Stimulated activated CD8-positive, alpha-beta memory T cell treated with anti-CD3 and anti-CD28 coated beads, Interleukin-4, amount 100 ng/mL, for 24 hours (primary cell): Measurements from ENCODE around the gene OGFOD3.

Experiments
- DNase-seq: peaks from one replicate; pipeline ENCODE4 v3.0.0-alpha.2; 2020; ENCODE audit warnings: low read depth

The OGFOD3 gene

DNA sequence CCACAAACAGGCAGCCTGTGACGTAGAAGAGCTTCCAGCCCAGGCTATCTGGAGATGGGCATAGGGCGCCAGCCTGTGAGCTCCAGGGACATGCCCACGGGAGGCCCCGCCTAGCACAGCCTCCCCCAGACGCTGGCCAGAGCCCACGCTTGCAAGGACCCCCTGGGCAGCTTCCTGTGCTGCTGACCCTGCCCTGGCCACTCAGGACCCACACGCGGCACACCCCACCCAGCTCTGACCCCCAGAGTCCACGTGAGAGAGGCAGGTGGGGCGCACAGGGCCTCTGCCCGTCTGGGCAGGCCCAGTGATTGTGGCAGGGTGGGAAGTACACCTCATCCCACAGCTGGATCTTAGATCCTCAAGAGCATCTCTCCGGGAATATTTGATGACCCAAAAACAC, 28.3 kb upstream of the OGFOD3 start:
- no peak for DNase-seq

DNA sequence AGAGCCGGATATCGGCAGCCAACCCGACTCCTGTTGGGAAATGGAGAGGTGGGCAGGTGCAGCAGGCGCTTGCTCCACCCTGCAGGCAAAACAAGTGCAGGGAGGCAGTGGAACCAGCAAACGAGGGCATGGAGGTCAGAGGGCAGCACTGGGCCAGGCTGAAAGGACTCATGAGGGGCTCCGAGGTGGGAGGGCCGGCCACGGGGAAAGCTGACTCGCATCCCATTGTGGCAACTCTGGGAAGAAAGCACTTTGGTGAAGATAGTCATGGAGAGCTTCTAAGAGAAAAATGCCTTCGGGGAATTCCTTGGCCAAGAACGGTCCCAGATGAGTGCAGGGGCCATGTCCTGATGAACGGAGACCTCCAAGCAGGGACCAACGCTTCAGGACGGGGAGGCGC, 27.7 kb upstream of the OGFOD3 start:
- DNase-seq = no peak

DNA sequence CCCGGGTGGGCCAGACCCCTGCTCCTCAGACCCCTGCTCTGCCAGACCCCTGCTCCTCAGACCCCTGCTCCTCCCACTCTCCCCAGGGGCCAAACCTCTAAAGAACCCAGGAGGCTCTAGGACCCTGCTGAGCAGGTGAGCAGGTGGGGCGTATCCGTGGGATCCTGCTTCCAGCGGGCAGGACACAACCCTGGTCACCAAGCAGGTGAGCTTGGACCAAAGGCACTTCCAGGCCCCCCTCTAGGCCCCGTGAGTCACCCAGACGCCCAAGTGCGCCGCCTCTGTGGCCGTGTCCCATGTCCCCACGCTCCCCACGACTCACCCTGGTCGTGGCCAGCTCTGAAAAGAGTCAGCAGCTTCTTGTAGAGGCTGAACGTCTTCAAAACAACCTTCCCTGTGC, 27.2 kb upstream of the OGFOD3 start:
- DNase-seq = no peak

DNA sequence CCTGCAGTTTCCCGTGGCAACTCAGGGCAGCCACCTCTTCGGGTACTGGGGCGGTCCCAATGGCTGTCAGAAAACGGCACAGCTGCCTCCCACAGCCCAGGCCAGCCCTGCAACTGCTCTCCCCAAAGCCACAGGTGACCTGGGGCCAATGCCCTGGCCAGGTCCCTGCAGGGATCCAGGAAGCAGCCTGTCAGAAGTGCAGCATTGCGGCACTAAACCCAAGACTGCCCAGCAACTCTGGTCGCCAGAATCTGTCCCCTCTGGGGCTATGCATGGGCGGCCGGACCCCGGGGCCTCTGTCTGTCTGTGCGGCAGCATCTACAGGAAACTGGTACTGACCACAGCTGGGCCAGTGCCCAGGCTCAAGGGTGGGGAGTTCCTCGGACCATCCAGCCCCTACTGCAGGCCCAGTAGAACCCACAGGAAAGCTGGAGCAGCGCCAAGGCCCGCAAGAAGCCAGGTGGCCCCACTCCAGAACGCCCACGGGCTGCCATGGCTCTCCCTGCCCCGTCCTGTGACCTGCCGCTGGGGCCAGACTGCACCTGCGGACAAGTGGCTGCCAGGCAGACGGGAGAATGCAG, 26.6 kb upstream of the OGFOD3 start:
- no peak for DNase-seq

DNA sequence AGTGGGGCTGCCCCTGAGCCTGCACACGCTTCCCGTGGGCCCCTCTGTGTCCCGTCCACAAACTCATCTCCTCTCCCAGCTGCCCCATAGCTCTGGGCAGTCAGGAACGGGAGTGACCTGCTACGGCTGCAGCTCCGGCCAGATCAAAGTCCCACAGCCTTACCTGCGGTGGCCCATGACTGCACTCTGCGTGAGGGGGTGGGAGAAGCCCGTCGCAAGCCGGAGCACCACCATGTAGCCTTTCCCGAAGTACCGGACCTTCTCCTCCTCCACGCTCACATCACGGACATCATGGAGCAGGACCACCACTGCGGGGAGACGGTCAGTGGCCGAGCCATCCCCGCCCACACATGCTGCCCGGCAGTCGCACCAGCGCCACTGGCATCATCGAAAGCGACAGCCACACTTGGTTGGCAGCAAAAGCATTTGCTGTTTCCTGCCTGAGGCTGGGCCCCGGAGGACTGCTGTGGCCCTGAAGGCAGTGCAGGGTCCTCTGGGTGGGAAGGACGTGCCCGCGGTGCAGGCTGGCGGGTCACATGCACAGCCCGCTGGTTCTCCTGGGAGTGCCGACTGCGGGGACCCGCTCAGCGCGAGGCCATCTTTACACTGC, 26.0 kb upstream of the OGFOD3 start:
- DNase-seq = no peak

DNA sequence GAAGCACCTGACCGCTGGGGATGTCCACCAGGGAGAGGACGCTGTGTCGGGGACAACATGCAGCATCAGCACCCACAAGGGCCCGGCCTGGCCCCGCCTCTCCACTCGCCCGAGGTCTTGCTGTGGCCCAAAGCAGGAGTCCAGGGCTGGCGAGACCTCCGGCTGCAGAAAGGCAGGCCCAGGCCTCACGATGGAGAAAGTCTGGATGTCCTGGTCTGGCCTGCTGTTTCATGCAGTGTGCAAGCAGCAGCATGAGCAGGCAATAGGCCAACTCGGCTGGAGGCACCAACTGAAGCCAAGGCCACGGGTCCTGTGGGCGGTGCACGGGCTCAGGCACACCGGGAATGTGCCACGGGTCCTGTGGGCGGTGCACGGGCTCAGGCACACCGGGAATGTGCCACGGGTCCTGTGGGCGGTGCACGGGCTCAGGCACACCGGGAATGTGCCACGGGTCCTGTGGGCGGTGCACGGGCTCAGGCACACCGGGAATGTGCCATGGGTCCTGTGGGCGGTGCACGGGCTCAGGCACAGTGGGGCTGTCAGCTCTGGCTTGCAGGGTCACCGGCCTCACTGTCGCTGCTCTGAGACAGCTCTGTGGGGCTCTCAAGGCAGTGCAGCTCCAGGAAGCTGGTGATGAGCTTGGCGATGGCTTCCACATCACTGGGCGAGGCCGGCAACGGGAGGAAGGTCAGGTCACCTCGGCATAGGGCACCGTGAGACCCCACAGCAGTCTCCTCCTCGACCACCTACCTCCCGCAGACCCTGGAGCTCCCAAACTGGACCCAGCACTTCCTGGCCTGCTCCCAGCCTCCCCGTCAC, 25.3 kb upstream of the OGFOD3 start:
- no peak for DNase-seq

DNA sequence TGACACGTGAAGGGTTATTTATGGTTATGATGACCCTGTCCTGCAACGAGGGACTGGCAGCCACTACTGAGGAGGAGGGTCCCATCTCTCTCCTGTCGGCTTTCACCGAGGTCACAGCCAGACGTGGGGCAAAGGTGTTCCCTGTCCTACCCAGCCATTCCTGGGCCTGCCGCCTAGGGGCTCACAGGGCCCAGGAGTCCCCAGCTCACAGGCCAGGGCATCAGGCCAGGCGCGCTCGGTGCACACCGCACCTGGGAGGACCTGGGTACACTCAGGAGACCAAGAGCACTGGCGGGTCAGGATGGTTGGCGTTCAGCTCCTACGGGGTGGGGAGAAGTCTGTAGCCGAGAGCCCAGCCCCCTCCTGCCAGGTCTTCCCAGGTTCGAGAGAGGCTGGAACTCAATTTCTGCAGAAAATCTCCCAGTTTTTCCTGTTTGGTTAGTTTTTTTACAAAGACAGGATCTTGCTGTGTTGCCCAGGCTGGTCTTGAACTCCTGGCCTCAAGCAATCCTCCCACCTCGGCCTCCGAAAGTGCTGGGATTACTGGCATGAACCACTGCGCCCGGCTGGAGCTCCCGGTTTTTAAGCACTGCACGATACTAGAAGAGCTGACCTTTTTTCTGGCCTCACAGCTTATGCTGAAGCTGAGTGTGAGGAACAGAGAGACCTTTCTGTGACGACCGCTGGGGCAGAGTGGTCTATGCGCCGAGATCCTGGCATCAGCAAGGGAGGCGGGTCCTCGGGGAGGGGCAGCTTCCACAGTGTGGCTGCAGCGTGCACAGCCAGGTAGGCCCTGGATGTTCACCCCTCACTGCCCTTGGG, 24.5 kb upstream of the OGFOD3 start:
- no peak for DNase-seq

DNA sequence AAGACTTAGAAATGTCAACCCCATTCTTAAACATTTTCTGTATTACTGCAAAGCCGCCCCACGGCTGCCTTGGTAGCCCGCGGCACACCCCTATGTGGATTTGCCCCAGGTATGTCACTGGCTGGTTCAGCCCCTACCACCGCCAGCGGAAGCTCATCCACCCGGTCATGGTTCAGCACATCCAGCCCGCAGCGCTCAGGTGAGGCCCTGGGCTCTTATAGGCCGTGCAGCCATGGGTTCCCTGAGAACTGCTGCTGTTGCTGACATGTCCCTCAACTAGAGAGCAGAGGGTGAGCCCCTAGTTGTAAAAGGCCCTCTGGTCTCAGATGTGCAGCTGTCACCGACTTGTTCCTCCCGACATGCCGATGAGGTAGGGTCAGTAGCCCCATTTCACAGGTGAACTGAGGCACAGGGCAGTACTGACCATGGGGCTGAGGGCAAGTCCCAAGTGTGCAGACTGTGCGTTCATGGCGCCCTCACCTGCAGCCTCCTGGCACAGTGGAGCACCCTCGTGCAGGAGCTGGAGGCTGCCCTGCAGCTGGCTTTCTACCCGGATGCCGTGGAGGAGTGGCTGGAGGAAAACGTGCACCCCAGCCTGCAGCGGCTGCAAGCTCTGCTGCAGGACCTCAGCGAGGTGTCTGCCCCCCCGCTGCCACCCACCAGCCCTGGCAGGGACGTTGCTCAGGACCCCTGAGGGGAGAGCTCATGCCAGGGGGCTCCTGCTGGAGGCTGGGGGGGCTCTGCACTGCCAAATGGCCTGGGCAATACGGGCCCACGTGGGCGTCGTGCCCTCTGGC, 23.5 kb upstream of the OGFOD3 start:
- DNase-seq = no peak

DNA sequence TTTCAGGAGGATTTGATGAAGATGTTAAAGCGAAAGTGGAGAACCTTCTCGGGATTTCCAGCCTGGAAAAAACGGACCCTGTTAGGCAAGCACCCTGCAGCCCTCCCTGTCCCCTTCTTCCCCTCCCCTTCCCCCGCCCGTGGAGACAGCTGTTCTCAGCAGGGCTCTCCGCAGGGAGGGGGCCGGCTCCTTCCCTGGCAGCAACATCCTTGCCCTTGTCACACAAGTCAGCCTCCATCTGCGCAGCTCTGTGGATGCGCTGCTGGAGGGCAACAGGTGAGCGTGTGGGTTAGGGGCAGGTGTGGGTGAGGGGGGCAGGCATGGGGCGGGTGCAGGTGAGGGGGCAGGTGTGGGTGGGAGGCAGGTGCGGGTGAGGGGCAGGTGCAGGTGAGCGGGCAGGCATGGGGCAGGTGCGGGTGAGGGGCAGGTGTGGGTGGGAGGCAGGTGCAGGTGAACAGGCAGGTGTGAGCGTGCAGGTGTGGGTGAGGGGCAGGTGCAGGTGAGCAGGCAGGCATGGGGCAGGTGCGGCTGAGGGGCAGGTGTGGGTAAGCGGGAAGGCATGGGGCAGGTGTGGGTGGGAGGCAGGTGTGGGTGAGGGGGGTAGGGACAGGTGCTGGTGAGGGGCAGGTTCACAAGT, 22.7 kb upstream of the OGFOD3 start:
- no peak for DNase-seq

DNA sequence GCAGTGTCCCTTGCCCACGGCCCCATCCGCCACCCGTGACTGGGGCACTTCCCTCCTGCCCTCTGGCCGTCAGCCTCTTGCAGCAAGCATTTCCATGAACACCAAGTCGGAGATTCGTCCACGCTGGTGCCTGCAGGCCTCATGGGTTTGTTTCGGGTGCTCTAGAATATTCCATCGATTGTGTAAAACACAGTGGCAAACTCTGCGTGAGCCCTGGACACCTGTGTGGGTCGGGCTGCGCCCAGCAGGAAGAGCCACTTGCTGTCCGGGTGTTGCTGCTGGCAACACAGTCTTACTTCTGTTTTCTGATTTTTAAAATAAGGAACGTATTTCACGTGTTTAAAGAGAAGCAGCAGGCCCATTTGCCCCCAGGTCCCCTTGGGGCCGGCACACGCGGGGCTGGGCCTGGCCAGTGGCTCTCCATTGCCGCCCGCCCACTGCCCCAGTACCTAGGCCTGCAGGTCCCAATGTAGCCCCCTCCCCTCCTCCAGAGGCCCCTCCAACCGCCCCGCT, 22.1 kb upstream of the OGFOD3 start:
- no peak for DNase-seq

DNA sequence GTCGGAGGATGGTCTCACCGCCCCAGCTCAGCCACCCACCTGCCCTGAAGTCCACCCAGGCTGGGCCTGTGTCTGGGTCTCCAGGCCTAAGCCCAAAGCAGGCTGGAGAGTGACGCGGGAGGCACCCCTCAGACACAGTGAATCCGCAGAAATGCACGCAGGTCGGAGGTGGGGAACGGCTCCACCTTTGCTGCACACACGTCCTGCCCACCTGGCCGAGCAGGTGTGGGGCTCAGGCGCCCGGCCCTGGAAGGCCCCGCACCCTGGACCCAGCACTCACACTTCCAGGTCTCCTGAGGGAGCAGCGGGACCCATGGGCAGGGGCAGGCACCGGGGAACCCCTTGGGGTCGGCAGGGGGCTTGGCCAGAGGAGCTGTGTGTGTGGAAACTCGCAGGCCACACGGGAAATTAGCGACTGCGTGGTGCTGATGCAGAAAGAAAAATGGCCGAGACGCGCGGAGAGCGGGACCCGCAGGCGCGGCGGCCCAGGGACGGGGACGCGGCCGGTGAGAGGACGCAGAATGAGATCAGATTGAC, 21.5 kb upstream of the OGFOD3 start:
- DNase-seq = no peak

DNA sequence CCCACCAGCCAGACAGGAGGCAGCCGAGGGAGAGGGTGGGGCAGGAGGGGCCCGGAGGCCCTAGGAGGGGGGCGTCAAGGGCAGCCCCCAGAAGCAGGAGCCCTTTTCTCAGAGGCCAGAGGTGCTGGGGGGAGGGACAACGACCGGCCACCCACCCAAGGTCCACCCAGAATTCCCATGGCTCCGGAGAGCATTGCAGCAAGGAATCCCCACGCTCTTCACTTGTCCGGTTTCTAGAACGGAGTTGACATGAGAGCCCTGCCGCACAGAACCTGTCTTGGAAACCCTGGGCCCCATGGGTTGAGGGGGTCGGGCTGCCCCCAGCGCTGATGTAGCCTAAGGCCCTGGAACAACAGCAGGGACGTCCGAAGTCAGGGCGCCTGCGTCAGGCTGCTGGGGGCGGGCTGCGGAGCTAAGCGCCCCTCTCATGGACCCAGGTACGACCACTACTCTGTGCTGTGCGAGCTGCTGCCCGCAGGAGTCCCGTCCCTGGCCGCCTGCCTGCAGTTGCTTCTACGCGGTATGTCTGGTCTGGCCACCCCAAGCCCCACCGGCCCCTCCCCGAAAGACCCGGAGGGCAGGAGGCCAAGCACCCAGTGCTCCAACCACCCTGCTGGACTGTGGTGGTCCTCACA, 20.9 kb upstream of the OGFOD3 start:
- DNase-seq = no peak

DNA sequence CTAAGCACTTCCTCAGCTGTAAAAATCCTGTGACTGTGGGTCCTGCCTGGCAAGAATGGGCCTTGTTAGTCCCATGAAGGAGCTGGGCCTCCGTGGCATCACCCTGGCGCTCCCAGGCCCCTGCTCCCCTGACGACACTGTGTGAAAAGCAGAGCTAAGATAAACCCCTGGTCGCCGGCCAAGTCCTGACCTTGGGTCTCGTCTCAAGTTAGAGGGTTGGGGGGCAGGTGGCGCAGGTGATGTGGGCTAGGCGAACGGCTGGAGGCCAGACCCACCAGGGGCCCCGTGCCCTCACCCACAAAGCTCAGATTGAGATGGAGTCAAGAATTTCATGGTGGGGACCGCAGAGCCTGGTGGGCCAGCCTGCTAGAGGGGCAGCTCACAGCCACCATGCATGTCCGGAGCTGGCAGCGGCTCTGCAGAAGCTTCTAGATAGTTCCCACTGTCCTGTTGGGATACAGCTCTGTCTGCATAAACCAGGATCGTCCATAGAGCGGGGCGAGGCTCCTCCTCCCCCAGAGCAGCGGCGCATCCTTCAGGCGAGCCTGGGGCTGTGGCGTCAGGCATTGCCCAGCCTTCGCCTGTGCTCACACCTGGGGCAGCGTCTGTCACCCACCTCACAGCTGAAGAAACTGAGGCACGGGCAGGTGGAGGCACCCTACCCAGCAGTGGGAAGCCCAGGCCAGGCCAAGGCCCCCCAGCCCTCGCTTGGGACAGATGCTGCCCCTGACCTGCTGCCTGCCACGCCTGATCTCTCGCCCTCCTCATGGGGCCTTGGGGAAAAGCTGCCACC, 20.2 kb upstream of the OGFOD3 start:
- DNase-seq = no peak

DNA sequence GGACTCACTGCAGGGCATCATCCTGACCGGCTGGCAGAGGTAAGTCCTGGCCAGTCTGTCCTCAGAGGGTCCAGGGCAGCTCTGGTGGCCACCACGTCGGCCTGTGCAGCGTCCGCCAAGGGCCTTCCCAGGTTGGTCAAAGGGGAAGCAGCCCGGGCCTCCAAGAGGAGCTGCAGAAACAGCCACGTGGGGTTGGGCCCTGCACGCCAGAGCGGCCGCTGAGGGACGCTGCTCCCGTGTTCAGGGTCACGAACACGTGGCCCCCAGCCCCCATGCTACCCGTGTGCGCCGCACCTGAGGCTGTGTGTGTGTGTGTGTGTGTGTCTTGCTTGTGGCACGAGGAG, 18.9 kb upstream of the OGFOD3 start:
- no peak for DNase-seq

DNA sequence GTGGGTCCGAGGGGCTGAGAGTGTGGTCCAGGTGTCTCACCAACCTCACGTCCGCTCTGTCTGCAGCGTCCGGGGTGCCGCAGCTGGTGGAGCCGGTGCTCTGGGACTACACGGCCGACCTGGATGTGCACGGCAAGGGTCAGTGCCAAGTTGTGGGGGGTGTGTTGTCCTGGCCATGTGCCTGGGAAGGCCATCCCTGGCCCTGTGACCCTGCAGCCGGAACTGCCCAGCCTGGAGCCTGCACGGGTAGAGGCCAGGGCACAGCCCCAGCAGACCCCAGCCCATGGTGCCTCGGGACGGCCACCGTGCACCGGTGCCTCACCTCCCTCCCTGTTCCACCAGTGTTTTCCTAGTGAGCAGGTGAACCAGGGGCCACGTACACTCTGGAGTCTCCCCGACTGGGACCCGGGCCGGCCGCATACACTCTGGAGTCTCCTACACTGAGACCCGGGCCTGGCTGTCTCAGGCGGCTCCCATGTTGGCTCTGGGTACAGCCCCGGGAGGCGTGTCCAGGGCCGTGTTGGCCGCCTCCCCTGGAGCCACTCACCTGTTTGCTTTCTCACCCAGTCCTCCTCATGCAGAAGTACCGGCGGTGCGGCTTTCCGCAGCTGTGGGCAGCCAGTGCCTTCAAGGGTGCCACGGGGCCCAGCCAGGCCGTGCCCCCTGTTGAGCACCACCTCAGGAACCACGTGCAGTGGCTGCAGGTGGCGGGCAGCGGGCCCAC, 18.4 kb upstream of the OGFOD3 start:
- no peak for DNase-seq

DNA sequence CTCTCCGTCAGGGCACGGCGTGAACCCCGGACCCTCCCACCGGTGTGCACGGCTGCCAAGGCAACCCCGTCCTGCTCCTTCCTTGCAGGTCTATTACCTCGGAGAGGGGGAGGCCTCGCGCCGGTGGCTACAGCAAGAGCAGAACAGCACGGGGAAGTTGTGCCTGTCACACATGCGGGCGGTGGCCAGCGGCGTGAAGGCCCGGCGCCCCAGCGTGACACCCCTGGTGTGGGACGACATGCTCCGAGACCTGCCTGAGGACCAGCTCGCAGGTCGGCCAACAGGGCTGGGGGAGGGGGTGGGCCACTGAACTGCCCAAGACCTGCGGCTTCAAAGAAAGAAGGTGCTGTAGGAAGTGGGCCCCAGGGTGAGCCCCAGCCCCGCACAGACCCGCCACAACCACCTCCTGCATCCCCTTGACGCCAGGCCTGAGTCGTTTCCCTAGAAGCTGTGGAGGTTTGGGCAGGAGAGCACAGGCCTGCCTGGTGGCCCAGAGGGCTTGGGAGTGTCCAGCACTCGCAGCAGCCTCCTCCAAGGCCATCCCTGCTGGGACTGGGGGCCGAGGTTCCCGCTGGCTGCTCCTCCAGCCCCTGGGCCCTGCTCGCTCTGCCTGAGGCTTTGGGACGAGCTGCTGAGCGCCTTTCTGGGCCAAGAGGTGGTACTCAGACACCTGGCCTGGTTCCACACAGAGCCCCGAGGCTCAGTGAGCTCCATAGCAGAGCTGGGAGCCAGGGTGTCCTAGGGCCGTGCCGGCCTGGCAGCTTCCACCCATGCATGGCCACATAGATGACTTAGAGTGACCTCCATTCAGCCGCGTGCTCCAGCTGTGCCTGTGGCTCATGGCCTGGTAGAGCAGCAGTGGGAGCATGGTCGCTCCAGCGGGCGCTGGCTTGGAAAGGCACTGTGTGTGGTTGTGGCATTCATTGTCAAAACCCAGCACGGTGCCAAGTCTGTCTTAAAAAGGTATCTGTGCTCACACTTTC, 17.5 kb upstream of the OGFOD3 start:
- no peak for DNase-seq

DNA sequence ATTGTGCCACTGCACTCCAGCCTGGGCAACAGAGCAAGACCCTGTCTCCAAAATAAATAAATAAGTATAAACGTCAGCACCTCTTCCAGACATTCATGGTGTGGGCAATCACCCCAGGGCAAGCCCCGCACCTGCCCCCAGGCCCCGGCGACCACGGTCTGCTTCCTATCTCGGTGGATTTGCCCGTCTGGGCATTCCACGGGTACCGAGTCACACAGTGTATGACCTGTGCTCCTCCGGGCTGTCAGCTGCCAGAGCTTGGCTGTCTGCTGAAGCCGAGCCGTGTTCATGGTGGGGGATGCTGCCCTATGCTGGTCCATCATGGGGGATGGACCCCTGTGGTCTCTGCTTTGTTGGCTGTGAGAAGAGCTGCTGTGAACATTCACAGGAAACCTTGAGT, 16.7 kb upstream of the OGFOD3 start:
- DNase-seq = no peak

DNA sequence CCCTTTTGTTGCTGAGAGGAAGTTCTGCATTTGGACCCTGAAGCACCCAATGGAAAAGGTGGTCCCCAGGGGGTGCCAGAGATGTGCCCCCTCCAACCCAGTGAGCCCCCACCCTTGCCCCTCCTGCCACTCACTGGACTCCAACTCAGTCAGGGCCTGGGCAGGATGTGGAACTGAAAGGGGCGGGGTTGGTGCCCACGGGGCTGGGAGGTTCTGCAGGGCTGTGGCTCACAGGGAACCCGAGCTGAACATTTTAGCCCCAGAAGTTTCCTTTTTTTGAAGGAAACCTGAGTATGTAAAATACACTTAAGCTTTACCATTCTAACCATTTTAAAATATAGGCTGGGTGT, 15.8 kb upstream of the OGFOD3 start:
- DNase-seq = peak; percentile 18
